SH-SY5Y (cell line): ENCODE measurements around the gene GALNT2.

Experiments used
- GATA2 ChIP-seq: IDR thresholded peaks from 2 replicates; pipeline ENCODE4 v1.6.1; 2011; ENCODE audit warnings: mild to moderate bottlenecking, low read depth, low read length
- GATA3 ChIP-seq: IDR thresholded peaks from 2 replicates; pipeline ENCODE4 v1.6.1; 2011; ENCODE audit warnings: low read depth, mild to moderate bottlenecking, low read length, moderate library complexity

Gene GALNT2

DNA sequence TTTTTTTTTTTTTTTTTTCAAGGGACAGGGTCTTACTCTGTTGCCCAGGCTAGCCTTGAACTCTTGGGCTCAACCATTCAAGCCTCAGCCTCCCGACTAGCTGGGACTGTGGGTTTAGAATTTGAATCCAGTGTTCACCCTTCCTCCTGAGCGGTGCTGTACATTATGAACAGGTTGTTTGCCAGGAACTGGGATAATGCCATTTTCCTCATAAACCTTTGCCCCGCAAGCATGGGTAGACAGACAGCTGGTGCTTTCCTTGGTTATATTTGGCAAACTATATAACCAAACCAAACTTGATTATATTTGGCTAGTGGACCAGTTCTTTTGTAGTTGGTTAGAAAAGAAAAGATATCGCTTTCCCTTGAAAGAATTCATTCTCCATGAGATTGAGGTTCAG, 54.9 kb downstream of the GALNT2 start:
- TF ChIP-seq GATA2 = no peak
- no peak for TF ChIP-seq GATA3

DNA sequence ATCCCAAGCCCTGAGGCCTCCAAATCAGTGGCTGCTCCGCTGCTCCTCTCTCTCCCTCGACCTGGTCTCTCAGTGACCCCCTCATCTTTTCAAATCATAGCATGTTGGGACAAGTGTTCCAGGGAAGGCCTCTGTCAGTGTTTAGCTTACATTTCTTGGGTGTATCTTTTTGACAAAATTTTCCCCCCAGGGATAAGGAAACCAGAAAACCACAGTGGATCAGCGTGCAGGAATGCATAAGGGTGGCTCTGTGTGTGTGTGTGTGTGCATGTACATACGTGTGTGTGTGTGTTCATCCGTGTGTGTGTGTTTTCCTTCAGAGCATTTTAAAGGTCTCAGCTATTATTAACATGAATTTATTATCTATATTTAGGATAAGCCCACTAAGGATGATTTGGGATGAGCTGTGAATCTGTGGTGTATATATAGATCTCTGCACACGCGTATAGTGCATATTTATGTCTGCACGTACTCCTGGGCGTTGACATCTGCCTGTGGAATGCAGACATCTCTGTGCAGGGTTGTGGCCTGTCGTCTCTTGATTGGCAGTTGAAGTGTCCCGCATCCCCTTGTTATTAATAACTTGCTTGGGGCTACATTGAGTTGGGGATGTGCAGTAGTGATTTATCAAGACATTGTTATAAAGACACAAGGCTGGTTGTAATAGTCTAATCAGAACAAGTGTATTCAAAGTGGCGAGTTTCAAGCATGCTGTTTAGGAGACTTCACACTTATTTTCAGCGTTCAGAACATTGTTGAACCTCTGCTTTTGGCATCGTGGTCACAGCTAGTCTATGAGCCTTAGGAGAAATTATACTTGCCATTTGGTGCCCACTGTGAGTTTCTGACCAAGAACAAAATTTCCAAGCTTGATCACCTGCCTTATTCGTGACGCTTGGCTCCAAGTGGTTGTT, 55.6 kb downstream of the GALNT2 start:
- no peak for TF ChIP-seq GATA2

DNA sequence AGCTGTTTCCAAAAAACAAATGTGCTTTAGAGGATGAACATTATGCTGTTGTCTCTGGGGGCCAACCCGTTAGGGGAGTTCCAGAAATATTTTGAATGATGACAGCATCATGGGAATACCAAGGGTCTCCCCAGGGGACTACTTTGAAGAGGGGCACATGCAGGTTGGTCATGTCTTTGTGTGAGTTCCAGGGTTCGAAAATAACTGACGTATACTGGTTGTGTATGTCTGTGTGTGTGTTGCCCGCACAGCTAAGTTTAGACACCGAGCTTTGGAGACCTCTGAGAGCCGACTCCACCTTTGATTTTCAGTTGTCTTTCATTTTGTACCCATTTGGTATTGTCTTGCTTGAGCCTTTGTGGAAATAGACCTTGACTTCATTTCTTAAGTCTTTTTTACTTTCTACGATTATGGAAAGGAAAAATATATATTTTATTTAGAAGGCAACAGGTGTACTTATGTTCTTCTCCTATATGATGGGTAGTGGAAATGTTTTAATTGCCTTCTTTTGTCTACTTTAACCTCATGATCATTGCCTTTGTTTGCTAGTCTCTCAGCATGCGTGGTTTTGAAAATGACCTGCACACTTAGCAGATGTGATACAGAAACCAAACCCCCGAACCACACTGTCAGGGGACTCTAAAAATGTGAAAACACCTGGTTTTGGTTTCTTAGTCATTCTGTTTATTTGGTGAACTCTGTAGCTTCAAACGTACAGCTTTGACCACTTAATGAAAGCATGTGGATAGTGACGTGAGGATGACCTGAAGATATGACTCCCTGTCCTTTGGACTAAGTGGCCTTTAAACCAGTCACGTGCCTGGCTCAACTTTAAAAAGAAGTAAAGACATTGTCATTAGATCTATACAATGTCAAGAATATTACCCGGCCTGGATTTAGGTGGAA, 56.5 kb downstream of the GALNT2 start:
- TF ChIP-seq GATA3 (no peak), GATA2 (no peak)

DNA sequence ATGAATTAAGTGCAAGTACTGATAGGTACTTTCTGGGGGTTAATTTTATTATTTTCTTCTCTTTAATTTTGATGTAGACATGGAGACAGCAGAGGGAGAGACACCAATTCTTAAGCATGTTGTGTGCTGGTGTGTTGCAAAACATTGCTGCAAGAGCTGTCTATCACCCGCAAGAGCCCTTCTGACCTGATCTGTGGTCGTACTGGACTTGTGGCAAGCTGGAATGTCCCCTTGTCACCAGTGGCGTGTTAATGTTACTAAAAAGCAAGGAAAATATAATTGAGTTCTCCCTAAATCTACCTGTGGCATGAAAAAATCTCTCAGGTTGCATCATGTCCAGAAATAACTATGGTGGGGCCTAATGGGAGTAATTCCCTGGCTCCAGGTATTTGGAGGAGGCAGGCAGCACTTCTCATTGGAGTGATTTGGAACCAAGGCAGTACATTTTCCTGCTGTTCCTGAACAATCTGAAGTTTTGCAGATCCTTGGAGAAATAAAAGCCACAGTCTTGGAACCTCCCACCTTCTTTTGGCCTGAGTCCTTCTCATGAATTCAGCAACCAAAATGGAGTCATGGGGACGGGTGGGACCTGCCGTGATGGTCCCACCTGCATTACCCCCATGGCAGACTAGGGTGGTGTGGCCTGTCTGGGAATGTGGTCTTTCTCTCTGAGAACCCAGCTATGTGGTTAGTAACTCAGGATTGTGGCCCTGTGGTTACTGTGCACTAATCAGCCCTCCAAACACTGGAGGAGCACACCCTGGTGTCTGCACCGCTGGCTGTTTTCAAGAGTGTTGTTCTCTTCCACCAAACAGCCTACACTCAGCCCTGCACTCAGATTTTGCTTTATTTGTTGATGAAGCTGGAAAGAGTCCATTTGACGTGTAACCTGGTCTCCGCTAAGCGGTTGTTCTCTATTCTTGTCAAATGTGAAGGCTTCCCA, 57.4 kb downstream of the GALNT2 start:
- TF ChIP-seq GATA3 (no peak), GATA2 (no peak)

DNA sequence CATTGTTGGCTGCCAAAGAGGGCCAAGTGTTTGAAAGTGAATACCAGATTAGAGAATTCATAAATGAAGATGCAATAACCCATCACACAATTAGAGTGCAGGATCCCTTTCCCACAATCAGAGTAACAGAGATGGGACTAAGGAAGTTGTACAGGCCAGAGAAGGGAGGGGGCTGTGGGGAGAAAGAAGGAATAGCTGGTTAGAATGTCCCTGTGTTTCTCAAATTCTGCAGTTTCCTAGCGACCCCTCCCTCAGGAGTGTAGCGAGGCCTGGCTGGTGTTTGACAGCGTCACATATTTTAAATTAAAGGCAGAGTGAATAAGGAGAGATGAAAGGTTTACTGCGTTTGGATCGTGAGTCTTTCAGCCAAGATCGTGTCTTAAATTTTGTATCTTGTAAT, 58.1 kb downstream of the GALNT2 start:
- no peak for TF ChIP-seq GATA2

DNA sequence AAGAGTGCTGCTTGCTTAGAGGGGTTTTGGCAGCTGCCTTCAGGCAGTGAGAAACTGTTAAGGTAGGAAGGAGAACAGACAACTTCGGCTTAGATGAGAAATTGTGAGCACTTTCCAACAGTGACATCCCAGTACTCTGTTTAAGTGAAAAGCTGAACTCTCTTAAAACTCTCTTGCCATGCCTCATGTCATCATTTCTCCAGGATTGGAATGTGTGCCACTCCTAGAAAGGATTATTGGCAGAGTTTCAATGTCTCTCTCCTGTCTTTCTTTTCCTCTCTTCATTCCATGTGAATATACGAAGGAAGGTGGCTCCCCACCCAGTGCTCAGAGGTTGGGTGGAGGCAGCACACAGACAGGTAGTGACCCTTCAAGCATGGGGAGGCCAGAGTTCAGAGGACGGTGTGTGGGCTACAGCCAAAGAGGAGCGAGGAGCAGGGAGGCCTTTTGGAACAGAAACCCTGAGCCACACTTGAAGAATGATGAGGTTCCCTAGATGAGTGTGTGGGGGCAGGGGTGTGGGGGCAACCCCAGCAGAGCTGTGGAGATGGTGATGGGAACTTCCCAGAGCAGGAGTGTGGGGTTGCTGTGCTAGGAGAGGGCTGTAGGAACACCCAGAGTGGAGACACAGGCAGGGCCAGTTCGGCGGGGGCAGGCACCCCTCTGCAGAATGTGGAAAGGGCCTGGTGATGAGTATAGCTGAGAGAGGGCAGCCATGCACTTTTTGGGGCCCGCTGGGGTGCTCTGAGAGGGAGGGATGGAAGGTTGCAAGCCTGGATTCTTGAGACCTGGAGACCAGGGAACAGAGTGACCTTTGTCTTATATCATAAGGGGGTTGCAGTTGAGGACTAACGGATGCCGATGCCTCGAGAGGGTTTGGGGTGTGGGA, 58.8 kb downstream of the GALNT2 start:
- TF ChIP-seq GATA2 (no peak), GATA3 (no peak)

DNA sequence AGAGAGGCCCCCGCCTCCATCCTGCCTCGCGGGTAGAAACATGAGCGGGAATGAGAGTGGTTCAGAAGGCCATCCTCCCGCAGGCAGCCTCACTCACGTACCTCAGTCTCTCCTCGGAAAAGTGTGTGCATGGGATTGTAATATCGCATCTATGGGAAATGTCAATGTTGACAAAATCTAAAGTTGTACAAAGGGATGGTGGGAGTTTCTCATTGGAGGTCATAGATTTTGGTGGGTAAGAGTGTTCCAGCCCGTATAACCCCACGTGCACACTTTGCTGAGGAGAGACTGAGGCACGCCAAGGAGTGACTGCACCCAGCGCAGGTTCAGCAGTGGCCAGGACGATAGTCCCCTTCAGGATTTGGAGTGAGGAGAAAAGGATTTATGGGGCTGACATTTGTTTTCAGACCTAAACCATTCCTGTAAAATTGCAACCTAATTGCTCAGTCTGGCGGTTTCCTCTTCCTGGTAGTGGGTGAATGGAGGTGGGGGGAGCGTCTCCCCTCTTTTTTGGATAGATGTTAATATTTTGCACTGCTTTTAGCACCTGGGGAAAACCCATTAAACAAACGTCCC, 59.6 kb downstream of the GALNT2 start:
- TF ChIP-seq GATA3 (no peak), GATA2 (no peak)

DNA sequence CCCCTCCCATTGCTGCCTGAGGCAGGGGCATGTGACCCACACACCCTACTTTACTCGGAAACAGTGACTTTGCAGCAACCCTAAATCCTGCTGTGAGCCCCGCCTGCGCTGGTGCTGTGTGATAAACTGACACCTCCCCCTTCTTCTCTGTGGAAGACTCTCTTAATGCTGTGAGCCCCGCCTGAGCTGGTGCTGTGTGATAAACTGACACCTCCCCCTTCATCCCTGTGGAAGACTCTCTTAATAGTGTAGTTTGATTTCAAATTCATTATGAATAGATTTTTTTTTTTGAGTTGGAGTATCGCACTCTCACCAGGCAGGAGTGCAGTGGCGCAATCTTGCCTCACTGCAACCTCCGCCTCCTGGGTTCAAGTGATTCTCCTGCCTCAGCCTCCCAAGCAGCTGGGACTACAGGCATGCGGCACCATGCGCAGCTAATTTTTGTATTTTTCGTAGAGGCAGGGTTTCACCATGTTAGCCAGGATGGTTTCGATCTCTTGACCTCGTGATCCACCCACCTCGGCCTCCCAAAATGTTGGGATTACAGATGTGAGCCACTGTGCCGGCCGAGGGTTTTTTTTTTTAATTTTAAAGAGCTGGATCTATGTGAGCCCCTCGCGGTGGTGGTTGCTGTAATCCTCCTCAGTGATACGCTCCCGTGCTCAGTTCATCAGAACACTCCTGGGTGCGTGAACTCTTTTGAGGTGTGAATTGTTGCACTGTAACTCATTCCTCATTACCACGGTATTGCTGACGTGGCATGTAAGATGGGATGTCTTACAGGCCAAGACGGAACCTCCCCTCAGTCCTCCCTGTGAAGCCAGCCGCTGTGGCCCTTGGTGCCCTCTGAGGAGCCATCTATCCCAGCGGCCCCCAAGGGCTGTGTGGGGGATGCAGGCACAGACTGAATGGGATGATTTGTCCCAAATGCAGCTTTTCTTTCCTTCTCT, 60.3 kb downstream of the GALNT2 start:
- TF ChIP-seq GATA2 = no peak
- no peak for TF ChIP-seq GATA3

DNA sequence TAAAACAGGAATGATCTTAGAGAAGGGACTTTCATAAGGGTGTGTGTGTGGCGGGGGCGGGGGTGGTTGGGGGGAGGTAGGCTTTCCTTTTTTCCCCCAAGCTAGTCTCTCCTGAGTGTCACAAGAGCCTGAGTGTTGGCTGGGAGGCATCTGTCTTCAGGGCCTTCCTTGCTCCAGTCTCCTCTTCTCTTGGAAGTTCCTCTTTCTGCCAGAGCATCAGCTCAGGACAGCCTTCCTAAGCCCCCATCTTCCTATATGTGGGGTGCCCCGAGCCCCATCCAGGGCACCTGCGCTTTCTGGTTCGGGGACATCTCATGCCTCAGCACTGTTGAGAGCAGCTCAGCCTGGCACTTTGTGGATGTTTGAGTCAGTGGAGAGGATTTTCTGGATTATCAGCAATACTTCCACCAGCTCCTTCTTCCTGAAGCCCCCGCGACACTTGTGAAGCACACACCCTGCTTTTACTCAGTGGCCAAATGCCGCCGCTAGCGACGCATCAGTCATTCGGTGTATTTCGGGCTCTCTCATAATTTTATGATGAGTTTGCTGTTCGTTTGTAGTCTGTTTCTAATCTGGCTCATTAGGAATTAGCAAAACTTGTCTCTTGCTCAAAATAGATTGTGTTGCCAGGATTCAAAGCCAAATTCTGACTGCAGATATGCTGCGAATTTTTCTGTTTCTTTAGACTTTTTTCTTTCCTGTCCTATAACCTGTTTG, 61.7 kb downstream of the GALNT2 start:
- TF ChIP-seq GATA2 (no peak), GATA3 (no peak)

DNA sequence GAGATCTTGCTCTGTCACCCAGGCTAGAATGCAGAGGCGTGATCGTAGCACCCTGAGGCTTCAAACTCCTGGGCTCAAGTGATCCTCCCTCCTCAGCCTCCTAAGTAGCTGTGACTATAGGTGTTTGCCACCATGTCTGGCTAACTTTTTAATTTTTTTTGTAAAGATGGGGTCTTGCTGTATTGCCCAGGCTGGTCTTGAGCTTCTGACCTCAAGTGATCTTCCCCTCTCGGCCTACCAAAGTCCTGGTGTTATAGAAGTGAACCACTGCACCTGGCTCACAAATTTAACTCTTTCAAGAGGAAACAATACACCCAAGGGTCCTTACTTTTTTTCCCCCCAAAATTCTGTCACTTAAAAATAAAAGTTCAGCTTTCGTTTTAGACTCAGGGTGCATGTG, 62.3 kb downstream of the GALNT2 start:
- TF ChIP-seq GATA3 (no peak), GATA2 (no peak)
